Stomach (tissue), 4 donors: ENCODE results near the gene MBD3L4.

ENCODE experiments used
- EP300 ChIP-seq: sonication (generic); formaldehyde crosslinking; IDR thresholded peaks from one replicate; pipeline ENCODE4 v1.6.1; 2017; ENCODE audit warnings: antibody characterized with exemption
- POLR2AphosphoS5 ChIP-seq, 3 donors: sonication (generic); formaldehyde crosslinking; IDR thresholded peaks; one replicate each; pipeline ENCODE4 v1.6.1; 2016; ENCODE audit warnings: antibody characterized with exemption in 3 of 3
- TF ChIP-seq, protein P1 (sequence below), 7 experiments: fragments of 450-650 bp in 4 of 7; fragments of 200-600 bp in 3 of 7; sonication (generic) in 3 of 7; IDR thresholded peaks; one replicate each; pipeline ENCODE4 v1.5.1; 2016 to 2019; ENCODE audit warnings: antibody characterized with exemption in 7 of 7, control low read depth in 2 of 7, mild to moderate bottlenecking in 1 of 7

DNA sequence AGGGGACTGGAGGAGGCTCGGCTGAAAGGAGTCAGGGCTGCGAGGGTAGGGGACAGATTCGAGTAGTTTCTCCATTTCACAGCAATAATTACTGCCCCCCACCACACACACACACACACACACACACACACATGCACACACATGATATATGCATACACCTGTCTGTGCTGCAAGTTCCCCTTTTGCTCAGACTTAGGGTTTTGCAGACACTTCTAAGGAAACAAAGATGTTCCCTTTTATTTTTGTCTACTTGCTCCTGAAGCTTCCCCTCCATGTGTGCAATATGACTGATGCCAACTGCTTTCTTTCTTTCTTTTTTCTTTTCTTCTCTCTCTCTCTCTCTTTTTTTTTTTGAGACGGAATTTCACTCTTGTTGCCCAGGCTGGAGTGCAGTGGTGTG, 32.1 kb downstream of the MBD3L4 start:
- TF ChIP-seq, protein P1, sequence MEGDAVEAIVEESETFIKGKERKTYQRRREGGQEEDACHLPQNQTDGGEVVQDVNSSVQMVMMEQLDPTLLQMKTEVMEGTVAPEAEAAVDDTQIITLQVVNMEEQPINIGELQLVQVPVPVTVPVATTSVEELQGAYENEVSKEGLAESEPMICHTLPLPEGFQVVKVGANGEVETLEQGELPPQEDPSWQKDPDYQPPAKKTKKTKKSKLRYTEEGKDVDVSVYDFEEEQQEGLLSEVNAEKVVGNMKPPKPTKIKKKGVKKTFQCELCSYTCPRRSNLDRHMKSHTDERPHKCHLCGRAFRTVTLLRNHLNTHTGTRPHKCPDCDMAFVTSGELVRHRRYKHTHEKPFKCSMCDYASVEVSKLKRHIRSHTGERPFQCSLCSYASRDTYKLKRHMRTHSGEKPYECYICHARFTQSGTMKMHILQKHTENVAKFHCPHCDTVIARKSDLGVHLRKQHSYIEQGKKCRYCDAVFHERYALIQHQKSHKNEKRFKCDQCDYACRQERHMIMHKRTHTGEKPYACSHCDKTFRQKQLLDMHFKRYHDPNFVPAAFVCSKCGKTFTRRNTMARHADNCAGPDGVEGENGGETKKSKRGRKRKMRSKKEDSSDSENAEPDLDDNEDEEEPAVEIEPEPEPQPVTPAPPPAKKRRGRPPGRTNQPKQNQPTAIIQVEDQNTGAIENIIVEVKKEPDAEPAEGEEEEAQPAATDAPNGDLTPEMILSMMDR (IDR thresholded peaks at IDR 0.05) = no peak
- no peak for TF ChIP-seq EP300
- TF ChIP-seq POLR2AphosphoS5 (IDR thresholded peaks at IDR 0.05) = no peak
